GM12874 (cell line): Measurements from ENCODE around the gene ADGRD1.

ENCODE experiments used
- TF ChIP-seq, protein P1 (sequence below): IDR thresholded peaks from 2 replicates; pipeline ENCODE4 v1.5.1; 2011; ENCODE audit warnings: low read depth, mild to moderate bottlenecking, control low read depth, low read length, moderate library complexity; ENCODE audit not compliant: insufficient read depth

ADGRD1 gene

DNA sequence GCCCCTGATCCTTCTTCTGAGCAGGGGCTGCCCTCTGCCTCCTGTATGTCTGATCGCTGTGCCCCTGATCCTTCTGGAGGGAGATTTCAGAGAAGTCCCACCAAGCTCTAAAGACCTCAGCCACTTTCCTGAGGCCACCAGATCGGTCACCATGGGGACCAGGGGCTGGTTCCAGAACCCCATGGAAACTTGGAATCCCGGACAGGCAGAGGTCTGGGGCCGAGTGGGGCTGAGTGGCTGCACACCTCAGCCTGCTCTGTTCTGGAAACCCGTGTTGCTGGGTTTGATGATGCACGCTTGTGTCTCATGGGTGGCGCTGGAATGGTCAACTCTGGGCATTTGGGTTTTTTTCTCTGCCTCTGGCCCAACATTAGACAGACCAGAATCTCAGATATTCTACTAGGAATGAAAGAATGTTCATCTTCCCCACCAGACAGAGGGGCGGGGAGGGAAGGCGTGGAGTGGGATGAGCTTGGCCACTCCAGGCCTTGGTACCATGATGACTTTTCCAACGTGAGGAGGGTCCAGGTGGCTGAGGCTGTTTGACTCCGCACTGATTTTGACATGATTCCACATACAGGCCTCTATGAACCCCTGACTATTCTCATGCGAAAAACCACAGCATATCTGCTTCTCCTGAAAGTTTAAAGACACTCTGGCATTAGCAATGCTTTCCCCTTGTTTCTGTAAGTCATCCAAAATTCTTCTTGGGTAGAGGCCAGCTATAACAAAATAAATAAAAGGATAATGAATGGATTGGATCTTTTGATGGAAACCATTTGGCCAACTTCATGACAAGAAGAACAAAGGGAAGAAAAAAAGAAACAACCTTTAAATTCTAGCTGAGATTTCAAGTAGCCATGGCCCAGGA is 114.5 kb downstream of the ADGRD1 start:
- TF ChIP-seq, protein P1, sequence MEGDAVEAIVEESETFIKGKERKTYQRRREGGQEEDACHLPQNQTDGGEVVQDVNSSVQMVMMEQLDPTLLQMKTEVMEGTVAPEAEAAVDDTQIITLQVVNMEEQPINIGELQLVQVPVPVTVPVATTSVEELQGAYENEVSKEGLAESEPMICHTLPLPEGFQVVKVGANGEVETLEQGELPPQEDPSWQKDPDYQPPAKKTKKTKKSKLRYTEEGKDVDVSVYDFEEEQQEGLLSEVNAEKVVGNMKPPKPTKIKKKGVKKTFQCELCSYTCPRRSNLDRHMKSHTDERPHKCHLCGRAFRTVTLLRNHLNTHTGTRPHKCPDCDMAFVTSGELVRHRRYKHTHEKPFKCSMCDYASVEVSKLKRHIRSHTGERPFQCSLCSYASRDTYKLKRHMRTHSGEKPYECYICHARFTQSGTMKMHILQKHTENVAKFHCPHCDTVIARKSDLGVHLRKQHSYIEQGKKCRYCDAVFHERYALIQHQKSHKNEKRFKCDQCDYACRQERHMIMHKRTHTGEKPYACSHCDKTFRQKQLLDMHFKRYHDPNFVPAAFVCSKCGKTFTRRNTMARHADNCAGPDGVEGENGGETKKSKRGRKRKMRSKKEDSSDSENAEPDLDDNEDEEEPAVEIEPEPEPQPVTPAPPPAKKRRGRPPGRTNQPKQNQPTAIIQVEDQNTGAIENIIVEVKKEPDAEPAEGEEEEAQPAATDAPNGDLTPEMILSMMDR: no peak

DNA sequence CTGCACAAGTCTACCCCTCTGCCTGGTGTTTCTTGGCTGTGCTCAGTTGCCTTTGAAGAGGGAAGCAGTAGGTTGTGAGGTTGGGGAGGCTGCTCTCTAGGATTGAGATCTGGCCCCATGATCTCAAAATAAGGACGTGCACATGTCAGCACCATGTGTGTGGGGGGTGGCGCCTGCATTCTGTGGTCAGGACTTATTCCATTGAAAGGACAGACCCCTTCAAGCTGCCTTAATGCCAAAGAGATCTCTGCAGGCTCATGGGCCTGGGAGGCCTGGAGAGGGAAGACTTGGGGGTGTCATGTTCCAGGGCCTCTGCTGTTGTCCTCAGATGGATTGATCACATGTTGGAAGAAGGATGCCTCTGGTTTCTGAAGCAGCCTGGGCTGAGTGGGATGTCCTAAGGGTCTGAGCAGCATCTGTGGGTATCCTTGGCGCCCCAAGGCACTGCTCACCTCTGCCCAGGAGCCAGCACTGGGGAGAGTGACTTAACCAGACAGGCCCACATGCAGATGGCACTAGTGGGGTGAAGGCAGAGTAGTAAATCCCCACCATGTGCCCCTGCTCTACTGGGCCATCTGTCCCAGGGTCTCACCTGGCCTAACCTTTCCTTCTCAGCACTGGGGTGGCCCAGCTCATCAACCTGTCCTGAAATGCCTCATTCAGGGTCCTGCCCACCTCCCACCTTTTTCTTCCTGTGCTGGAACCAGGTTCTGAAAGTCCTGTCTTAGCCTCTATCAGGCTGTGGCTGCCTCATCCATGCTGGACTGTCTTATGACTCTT is 118.9 kb downstream of the ADGRD1 start:
- TF ChIP-seq, protein P1: no peak

DNA sequence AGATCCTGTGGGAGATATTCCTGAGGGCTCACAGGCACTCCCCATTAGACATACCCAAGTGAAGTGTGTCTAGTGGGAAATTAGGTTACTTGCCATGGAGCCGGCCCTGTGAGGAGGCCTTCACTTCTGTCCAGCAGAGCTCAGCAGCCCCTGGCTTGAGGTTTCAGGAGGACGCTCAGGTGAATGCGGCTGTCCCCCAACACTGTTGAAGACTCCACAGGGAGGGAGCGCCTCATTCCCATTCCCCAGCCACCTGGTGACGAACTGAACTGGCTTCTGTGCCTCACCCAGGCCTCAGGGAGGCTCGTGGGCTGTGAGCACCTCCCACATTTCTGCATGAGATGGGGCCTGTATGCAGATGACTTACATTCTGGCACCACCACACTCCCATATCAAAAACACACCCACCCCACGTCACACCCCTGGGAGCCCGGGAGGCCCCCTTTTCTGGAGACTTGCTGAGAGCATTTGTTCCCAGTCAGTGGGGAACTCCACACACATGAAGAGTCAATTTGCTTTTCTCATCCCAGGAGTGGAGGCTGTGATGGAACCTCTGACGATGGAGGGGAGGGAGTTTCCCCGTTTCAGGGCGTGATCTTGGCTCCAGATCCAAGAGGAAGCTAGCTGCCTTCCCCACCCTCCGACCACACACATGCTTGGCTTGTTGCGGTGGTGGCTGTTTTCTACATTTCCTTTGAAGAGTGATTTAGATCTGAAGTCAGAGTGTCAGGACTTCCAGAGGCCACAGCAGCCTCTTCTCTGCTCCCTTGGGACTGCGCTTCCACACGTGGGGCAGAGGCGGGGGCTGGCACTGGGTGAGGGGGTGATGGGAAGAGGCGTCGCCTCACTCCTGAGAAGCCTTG is 120.7 kb downstream of the ADGRD1 start:
- TF ChIP-seq, protein P1: no peak

DNA sequence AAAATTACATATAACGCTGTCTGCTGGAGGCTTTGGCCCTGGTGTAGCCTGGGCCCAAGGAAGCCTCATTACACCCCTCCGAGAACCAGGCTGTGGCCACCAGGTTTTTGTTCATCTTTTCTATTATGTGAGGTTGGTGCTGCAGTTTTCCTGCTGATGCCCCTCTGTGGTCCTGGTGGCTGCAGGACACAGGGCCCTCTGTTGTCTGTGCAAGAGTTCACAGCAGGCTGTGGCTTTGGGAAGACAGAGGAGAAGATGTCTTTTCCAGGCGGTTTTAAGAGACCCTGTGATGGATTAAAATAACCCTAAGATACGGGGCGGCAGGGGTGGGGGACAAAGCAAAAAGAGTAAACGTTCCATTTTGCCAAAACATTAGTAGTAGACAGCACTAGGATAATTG is 121.5 kb downstream of the ADGRD1 start:
- TF ChIP-seq, protein P1: no peak

DNA sequence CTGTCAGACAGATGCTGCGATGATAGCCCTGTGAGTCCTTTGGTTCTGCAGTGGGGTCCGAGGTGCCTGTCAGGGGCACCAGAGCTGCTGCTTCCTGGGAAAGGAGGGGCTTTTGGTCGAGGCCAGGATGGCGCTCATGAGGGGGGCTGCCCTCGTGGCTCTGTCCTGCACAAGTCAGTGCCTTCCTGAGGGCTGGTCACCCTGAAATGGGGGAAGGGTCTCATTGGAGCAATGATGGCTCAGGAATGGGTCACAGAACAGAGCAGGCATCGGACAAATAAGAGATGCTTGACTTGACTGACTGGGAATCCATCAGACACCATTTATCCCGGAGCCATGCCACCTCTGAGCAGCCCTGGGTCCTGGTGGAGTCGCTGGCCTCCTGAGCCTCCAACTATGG is 121.9 kb downstream of the ADGRD1 start:
- TF ChIP-seq, protein P1: no peak

DNA sequence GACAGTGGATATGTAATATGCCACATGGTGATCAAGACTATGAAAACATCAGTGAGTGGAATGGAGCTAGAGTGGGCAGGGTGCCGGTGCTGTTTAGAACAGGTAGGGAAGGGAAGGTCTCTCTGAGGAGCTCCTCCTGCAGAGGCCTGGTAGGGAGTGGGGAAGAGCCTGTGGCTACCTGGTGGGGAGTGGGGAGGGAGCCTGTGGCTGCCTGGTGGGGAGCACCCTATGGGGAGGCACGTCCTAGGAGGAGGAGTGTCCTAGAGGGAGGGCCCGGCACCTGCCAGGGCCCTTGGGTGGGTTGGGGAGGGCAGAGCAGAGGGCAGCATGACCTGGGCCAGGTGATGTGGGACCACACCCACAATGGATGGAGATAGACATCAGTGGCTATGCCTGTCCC is 122.6 kb downstream of the ADGRD1 start:
- TF ChIP-seq, protein P1: no peak
